GM23248 (cell line): ENCODE data around the gene RIC1. TPM values are rescaled to one million over a fixed set of nuclear protein-coding genes. Genes with fewer than 3 reads are reported as not detected.

Source experiments
- DNase-seq: peaks from one replicate; pipeline ENCODE4 v3.0.0-alpha.2; 2015
- H2AFZ ChIP-seq: fragments of 200-600 bp; sonication (generic); 2 replicates; pipeline ENCODE4 v1.6.1; 2016; ENCODE audit warnings: antibody characterized with exemption
- H3F3A ChIP-seq: fragments of 200-600 bp; sonication (generic); 2 replicates; pipeline ENCODE4 v1.6.1; 2016; ENCODE audit warnings: mild to moderate bottlenecking, antibody characterized with exemption, mixed run types; ENCODE audit not compliant: insufficient read depth
- H3K27ac ChIP-seq: fragments of 200-600 bp; sonication (generic); 2 replicates; pipeline ENCODE4 v1.5.1; 2016; ENCODE audit warnings: mild to moderate bottlenecking
- H3K27me3 ChIP-seq: fragments of 200-600 bp; sonication (generic); replicated peaks from 2 replicates; pipeline ENCODE4 v1.6.1; 2016; ENCODE audit warnings: mild to moderate bottlenecking; ENCODE audit not compliant: insufficient read depth
- H3K36me3 ChIP-seq: fragments of 200-600 bp; sonication (generic); 2 replicates; pipeline ENCODE4 v1.6.1; 2016; ENCODE audit warnings: low read depth, mild to moderate bottlenecking
- H3K4me1 ChIP-seq: fragments of 200-600 bp; sonication (generic); 2 replicates; pipeline ENCODE4 v1.6.1; 2016; ENCODE audit warnings: mild to moderate bottlenecking; ENCODE audit not compliant: insufficient read depth
- H3K4me2 ChIP-seq: fragments of 200-600 bp; sonication (generic); one replicate; pipeline ENCODE4 v1.6.1; 2016; ENCODE audit warnings: mild to moderate bottlenecking; ENCODE audit not compliant: unreplicated experiment
- H3K4me3 ChIP-seq: fragments of 200-600 bp; sonication (generic); 2 replicates; pipeline ENCODE4 v1.5.1; 2016; ENCODE audit warnings: mild to moderate bottlenecking
- H3K79me2 ChIP-seq: fragments of 200-600 bp; sonication (generic); 2 replicates; pipeline ENCODE4 v1.6.1; 2016; ENCODE audit warnings: mild to moderate bottlenecking; ENCODE audit not compliant: insufficient read depth
- H3K9ac ChIP-seq: fragments of 200-600 bp; sonication (generic); 2 replicates; pipeline ENCODE4 v1.6.1; 2016; ENCODE audit warnings: mild to moderate bottlenecking
- H3K9me2 ChIP-seq: fragments of 200-600 bp; sonication (generic); 2 replicates; pipeline ENCODE4 v1.6.1; 2016; ENCODE audit warnings: mixed run types, mild to moderate bottlenecking, moderate library complexity; ENCODE audit not compliant: insufficient read depth
- H3K9me3 ChIP-seq: fragments of 200-600 bp; sonication (generic); one replicate; pipeline ENCODE4 v1.6.1; 2017; ENCODE audit warnings: low read depth
- H4K20me1 ChIP-seq: fragments of 200-600 bp; sonication (generic); 2 replicates; pipeline ENCODE4 v1.6.0; 2016; ENCODE audit not compliant: insufficient read depth
- EZH2 ChIP-seq: fragments of 200-600 bp; sonication (generic); IDR thresholded peaks from 2 replicates; pipeline ENCODE4 v1.6.1; 2018; ENCODE audit warnings: antibody characterized with exemption, mild to moderate bottlenecking; ENCODE audit not compliant: insufficient read depth, poor library complexity, severe bottlenecking
- EZH2phosphoT487 ChIP-seq: fragments of 200-600 bp; sonication (generic); IDR thresholded peaks from 2 replicates; pipeline ENCODE4 v1.6.1; 2018; ENCODE audit warnings: antibody characterized with exemption, moderate library complexity, mild to moderate bottlenecking, low read depth; ENCODE audit not compliant: insufficient read depth
- WGBS, 2 experiments: methylation state at CpG; one replicate each; pipeline ENCODE4 v1.1.6; 2015 to 2017; ENCODE audit warnings: low lambda C conversion rate in 2 of 2, low coverage in 1 of 2; ENCODE audit errors: missing lambda C conversion rate in 2 of 2; 5-methylcytosine and 5-hydroxymethylcytosine counted together
- in situ Hi-C: fragments of 300-500 bp; cut with MboI; formaldehyde crosslinking; loops from 2 replicates; pipeline ENCODE4 v1.15.0; 2020
- polyA plus RNA-seq: library from polyadenylated mRNA; unstranded; fragments of >200 nt; fragmentation: Nextera tagmentation; extraction: Ambion mirVana; gene quantifications from 2 replicates; pipeline ENCODE4 v1.2.1, GENCODE V29; 2016
- total RNA-seq: library from RNA; depleted of rRNA; stranded (reverse); fragments of >200 nt; shearing (Covaris generic); gene quantifications from 2 replicates; pipeline ENCODE4 v1.2.3, GENCODE V29; 2014

RIC1 gene
- total and polyA plus RNA-seq, 2 experiments from 2014 or later, result 13.0 to 48.7 TPM

- WGBS, 2 experiments, result 86 to 91% methylated on average over 4 of the region's 4 CpGs
- Histone ChIP-seq H3K9me3 (no peaks in the 10 kb centered on the region), H4K20me1 (no peaks in the 10 kb centered on the region), H2AFZ (no peak overlapping the region), H3K9me2 (no peaks in the 10 kb centered on the region), H3K4me1 (0 out of 2 replicates have a peak, but pooled peaks cover 3% of the 10 kb centered on the region), H3K36me3 (no peaks in the 10 kb centered on the region), H3K4me3 (no peak overlapping the region), H3K27me3 (no peaks in the 10 kb centered on the region), H3K9ac (no peak overlapping the region), H3F3A (no peaks in the 10 kb centered on the region; the same call in 1 of the 2 replicates), H3K27ac (no peak overlapping the region), H3K79me2 (no peaks in the 10 kb centered on the region), H3K4me2 (no peak overlapping the region)
- TF ChIP-seq EZH2 (no peak), EZH2phosphoT487 (no peak)
- in situ Hi-C loops, result no loop called here
- no peak for DNase-seq
Observed at GRCh38 chr9:5800969-5801738, 172.2 kb downstream of the RIC1 start.

- Histone ChIP-seq H3K4me3 (no peak overlapping the region), H3K4me2 (no peak overlapping the region), H3K4me1 (0 out of 2 replicates have a peak, but pooled peaks cover 3% of the 10 kb centered on the region), H3K36me3 (no peaks in the 10 kb centered on the region), H3K27me3 (no peaks in the 10 kb centered on the region), H3K27ac (no peak overlapping the region), H2AFZ (no peak overlapping the region), H3F3A (no peaks in the 10 kb centered on the region), H3K9me3 (no peaks in the 10 kb centered on the region), H4K20me1 (no peaks in the 10 kb centered on the region), H3K9me2 (no peaks in the 10 kb centered on the region), H3K9ac (no peak overlapping the region), H3K79me2 (no peaks in the 10 kb centered on the region)
- WGBS, 2 experiments, result 95 to 99% methylated on average over 3 of the region's 3 CpGs
- DNase-seq, result no peak
- TF ChIP-seq EZH2phosphoT487 (no peak), EZH2 (no peak)
- in situ Hi-C loops, result no loop called here
Observed at GRCh38 chr9:5801739-5802113, 172.8 kb downstream of the RIC1 start.

GRCh38 chr9:5805478-5805877 lies 176.6 kb downstream of the RIC1 start:
- no peaks in the 10 kb centered on the region for H3K9me2 ChIP-seq
- WGBS, 2 experiments, result 95 to 98% methylated on average over 3 of the region's 3 CpGs
- H3K27ac ChIP-seq, result no peak overlapping the region
- no peaks in the 10 kb centered on the region for H3K9me3 ChIP-seq
- no peak overlapping the region for H3K9ac ChIP-seq
- no peak overlapping the region for H2AFZ ChIP-seq
- no peaks in the 10 kb centered on the region for H3F3A ChIP-seq
- no peak overlapping the region for H3K4me3 ChIP-seq
- H3K4me2 ChIP-seq, result no peak overlapping the region
- in situ Hi-C loops, result no loop called here
- TF ChIP-seq EZH2, result no peak
- TF ChIP-seq EZH2phosphoT487, result no peak
- H3K79me2 ChIP-seq, result no peaks in the 10 kb centered on the region
- 0 out of 2 replicates have a peak, but pooled peaks cover 3% of the 10 kb centered on the region for H3K4me1 ChIP-seq
- DNase-seq, result no peak
- H4K20me1 ChIP-seq, result no peaks in the 10 kb centered on the region
- no peaks in the 10 kb centered on the region for H3K36me3 ChIP-seq
- no peaks in the 10 kb centered on the region for H3K27me3 ChIP-seq

- H3F3A ChIP-seq, result no peaks in the 10 kb centered on the region
- no peaks in the 10 kb centered on the region for H3K79me2 ChIP-seq
- WGBS, 2 experiments, result 65 to 71% methylated on average over 1 of the region's 1 CpG
- H3K27ac ChIP-seq, result no peak overlapping the region
- H3K4me1 ChIP-seq, result no peaks in the 10 kb centered on the region
- no peaks in the 10 kb centered on the region for H4K20me1 ChIP-seq
- in situ Hi-C loops, result no loop called here
- no peak for TF ChIP-seq EZH2
- TF ChIP-seq EZH2phosphoT487, result no peak
- no peaks in the 10 kb centered on the region for H3K9me2 ChIP-seq
- no peaks in the 10 kb centered on the region for H3K36me3 ChIP-seq
- no peak overlapping the region for H3K4me2 ChIP-seq
- H3K27me3 ChIP-seq, result no peaks in the 10 kb centered on the region
- no peak for DNase-seq
- H3K9ac ChIP-seq, result no peak overlapping the region
- H3K9me3 ChIP-seq, result no peaks in the 10 kb centered on the region
- no peak overlapping the region for H3K4me3 ChIP-seq
- no peak overlapping the region for H2AFZ ChIP-seq
Observed at GRCh38 chr9:5811751-5812150, 182.8 kb downstream of the RIC1 start.
